Caco-2 (cell line): ENCODE data around the gene DYDC1. TPM values are rescaled to one million over a fixed set of nuclear protein-coding genes. Genes with fewer than 3 reads are reported as not detected.

Source experiments
- BruUV-seq: library from RNA; stranded (reverse); fragments of 400-500 nt; replicated peaks from 2 replicates; lab custom pipeline; 2021; lab: Mats Ljungman, UMichigan
- CTCF ChIA-PET: fragments of 300-600 bp; sonication (Branson Sonifier 250); formaldehyde crosslinking; loops from one replicate; lab custom pipeline; 2022; ENCODE audit warnings: antibody characterized with exemption; lab: Charles Lee
- POLR2A ChIA-PET: fragments of 300-600 bp; sonication (Branson Sonifier 250); formaldehyde crosslinking; loops from one replicate; lab custom pipeline; 2022; ENCODE audit warnings: antibody characterized with exemption; lab: Charles Lee
- DNase-seq, 2 experiments: peaks; one replicate each; pipeline versions ENCODE4 v3.0.0 to v3.0.0-alpha.2; 2020 to 2022
- H3K27me3 ChIP-seq: replicated peaks from 2 replicates; pipeline ENCODE4 v1.6.0; 2011; ENCODE audit warnings: low read length; ENCODE audit not compliant: control insufficient read depth, insufficient read depth
- H3K36me3 ChIP-seq: 2 replicates; pipeline ENCODE4 v1.5.1; 2011; ENCODE audit warnings: low read length; ENCODE audit not compliant: control insufficient read depth, insufficient read depth
- H3K4me1 ChIP-seq: fragments of 250-450 bp; sonication (Bioruptor Pico); 2 replicates; pipeline ENCODE4 v1.5.1; 2020; ENCODE audit warnings: mild to moderate bottlenecking
- H3K4me3 ChIP-seq: 2 replicates; pipeline ENCODE4 v1.5.1; 2011; ENCODE audit warnings: low read depth, mild to moderate bottlenecking, control low read depth, low read length
- H3K9me3 ChIP-seq: fragments of 250-450 bp; sonication (Bioruptor Pico); 2 replicates; pipeline ENCODE4 v1.5.1; 2020; ENCODE audit warnings: mild to moderate bottlenecking, moderate library complexity
- H3K27ac Mint-ChIP-seq: one replicate; pipeline ENCODE4 v1.8.0; 2022; ENCODE audit warnings: mixed read lengths; ENCODE audit not compliant: unreplicated experiment
- H3K27me3 Mint-ChIP-seq: one replicate; pipeline ENCODE4 v1.8.0; 2022; ENCODE audit warnings: mixed read lengths; ENCODE audit not compliant: insufficient read depth, unreplicated experiment
- H3K36me3 Mint-ChIP-seq: one replicate; pipeline ENCODE4 v1.8.0; 2022; ENCODE audit warnings: mild to moderate bottlenecking, mixed read lengths; ENCODE audit not compliant: insufficient read depth, unreplicated experiment
- H3K4me1 Mint-ChIP-seq: one replicate; pipeline ENCODE4 v1.8.0; 2022; ENCODE audit warnings: low read depth, mixed read lengths; ENCODE audit not compliant: unreplicated experiment
- H3K4me3 Mint-ChIP-seq: one replicate; pipeline ENCODE4 v1.8.0; 2022; ENCODE audit warnings: mild to moderate bottlenecking, moderate library complexity, mixed read lengths; ENCODE audit not compliant: unreplicated experiment
- H3K9me3 Mint-ChIP-seq: one replicate; pipeline ENCODE4 v1.8.0; 2022; ENCODE audit warnings: mixed read lengths; ENCODE audit not compliant: unreplicated experiment
- CTCF ChIP-seq, 2 experiments: fragments of 200-600 bp in 1 of 2; IDR thresholded peaks; 1 replicate in 1 of 2; 2 replicates in 1 of 2; pipeline versions ENCODE4 v1.5.1 to v1.8.0; 2011 to 2022; ENCODE audit warnings: antibody characterized with exemption in 1 of 2, control low read depth in 1 of 2, inconsistent platforms in 1 of 2, low read depth in 1 of 2, low read length in 1 of 2, mild to moderate bottlenecking in 1 of 2, moderate library complexity in 1 of 2; ENCODE audit not compliant: insufficient read depth in 1 of 2, severe bottlenecking in 1 of 2, unreplicated experiment in 1 of 2
- intact Hi-C: fragments of 100-400 bp; cut with micrococcal nuclease; formaldehyde crosslinking; loops from one replicate; pipeline ENCODE4 v1.10.0; 2022; ENCODE audit not compliant: unreplicated experiment
- total RNA-seq: library from RNA; stranded (reverse); gene quantifications from 2 replicates; pipeline ENCODE4 v1.2.3, GENCODE V29; 2022

DYDC1 gene
- total RNA-seq, 1 experiment from 2014 or later: not detected

DNA sequence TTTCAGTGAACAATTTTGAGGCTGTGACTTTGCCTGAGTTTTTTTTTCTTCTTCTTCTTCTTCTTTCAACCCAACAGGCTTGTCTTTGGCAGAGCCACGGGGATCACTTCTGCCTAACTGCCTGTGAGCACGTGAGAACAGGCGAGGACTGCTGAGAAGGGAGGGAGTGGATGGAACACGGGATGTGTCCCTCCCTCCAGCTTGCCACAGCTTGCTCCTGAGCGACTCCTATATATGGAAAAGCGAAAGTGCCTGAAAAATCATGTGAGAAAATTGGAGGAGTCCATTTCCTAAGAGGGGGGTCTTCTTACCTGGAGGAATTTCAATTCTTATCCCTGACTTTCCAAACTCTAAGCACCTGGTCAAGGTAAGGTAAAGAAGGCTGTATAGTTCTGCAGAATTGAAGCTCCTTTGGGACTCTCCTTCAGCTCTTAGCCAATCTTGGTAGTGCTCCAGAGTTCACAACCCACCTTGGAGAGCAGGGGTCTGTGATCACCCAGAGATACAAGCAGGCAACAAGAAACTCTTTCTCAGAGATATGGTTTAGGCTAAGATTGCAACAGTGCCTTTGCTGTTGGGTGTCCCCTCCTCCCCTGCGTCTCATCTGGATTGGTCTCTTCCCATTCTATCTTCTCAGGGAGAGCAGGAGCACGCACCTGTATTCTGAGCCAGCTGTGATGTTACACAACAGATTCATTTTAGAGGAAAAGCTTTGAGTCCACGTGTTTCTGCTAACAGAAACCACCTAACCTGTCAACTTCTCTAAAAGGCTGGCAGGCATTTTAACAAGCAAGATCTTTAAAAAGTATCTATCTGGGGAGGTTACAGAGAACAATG, 66.9 kb downstream of the DYDC1 start, which contains the start of gene MAT1A:
Gene MAT1A, minus strand, starts transcription at position 208 of the 837 bp plus-strand sequence. CDS start 235 bp downstream, outside the sequence.
- Histone ChIP-seq H3K9me3 (no peaks in the 10 kb centered on the region), H3K36me3 (no peaks in the 10 kb centered on the region), H3K27me3 (no peaks in the 10 kb centered on the region), H3K4me3 (peak within 1 kb of the TSS; percentile 11; the same call in 1 of the 2 replicates), H3K4me1 (peaks cover 25% of the 10 kb centered on the region)
- CTCF ChIA-PET: no interaction called here
- H3K4me3 Mint-ChIP-seq: peak within 1 kb of the TSS; percentile 49
- no peaks in the 10 kb centered on the region for H3K27me3 Mint-ChIP-seq
- no peaks in the 10 kb centered on the region for H3K36me3 Mint-ChIP-seq
- no TSS peak for BruUV-seq
- H3K27ac Mint-ChIP-seq: peak within 1 kb of the TSS; percentile 20
- DNase-seq: peak; percentile 64 to 66
- peaks cover 15% of the 10 kb centered on the region for H3K4me1 Mint-ChIP-seq
- peak in 1 of 2 experiments; percentile 35 for TF ChIP-seq CTCF (IDR thresholded peaks at IDR 0.05; ENCODE audit: insufficient read depth in 1 of 2, low read depth in 1 of 2, low read length in 1 of 2, severe bottlenecking in 1 of 2, unreplicated experiment in 1 of 2)
- POLR2A ChIA-PET: interaction anchor here (0.6 kb wide), 1 partner anchor 380 kb away, joined by 3 read pairs; no protein-coding TSS in a partner anchor
- no peaks in the 10 kb centered on the region for H3K9me3 Mint-ChIP-seq
- intact Hi-C loops: loop anchor here (2.0 kb wide), 1 partner anchor 17 kb away; no protein-coding TSS in a partner anchor

GRCh38 chr10:80288849-80289248, 67.7 kb downstream of the DYDC1 start:
- Histone ChIP-seq H3K4me3 (peak overlapping the region; percentile 11; the same call in 1 of the 2 replicates), H3K36me3 (no peaks in the 10 kb centered on the region), H3K27me3 (no peaks in the 10 kb centered on the region), H3K4me1 (peaks cover 25% of the 10 kb centered on the region), H3K9me3 (no peaks in the 10 kb centered on the region)
- DNase-seq: no peak
- H3K4me3 Mint-ChIP-seq: peak overlapping the region; percentile 49
- intact Hi-C loops: no loop called here
- ChIA-PET CTCF (no interaction called here), POLR2A (no interaction called here)
- BruUV-seq: no TSS peak
- peaks cover 15% of the 10 kb centered on the region for H3K4me1 Mint-ChIP-seq
- H3K36me3 Mint-ChIP-seq: no peaks in the 10 kb centered on the region
- no peak for TF ChIP-seq CTCF (IDR thresholded peaks at IDR 0.05; ENCODE audit: insufficient read depth in 1 of 2, low read depth in 1 of 2, low read length in 1 of 2, severe bottlenecking in 1 of 2, unreplicated experiment in 1 of 2)
- peak overlapping the region; percentile 15 for H3K27ac Mint-ChIP-seq
- no peaks in the 10 kb centered on the region for H3K27me3 Mint-ChIP-seq
- no peaks in the 10 kb centered on the region for H3K9me3 Mint-ChIP-seq

Other genes starting within 250 kb of the DYDC1 start
- not detected in 2 replicates for gene PLAC9, start 224.0 kb downstream of the DYDC1 start, total RNA-seq
- 316 and 327 TPM in 2 replicates for gene ANXA11, start 151.2 kb downstream of the DYDC1 start, total RNA-seq
- 3.2 and 3.4 TPM in 2 replicates for gene MAT1A, start 67.1 kb downstream of the DYDC1 start, total RNA-seq
- 0.23 TPM in 1 of 2 replicates, not detected in the other for gene DYDC2, start within 50 bp of the DYDC1 start, total RNA-seq
- 82.0 and 88.6 TPM in 2 replicates for gene PRXL2A, start 51.8 kb upstream of the DYDC1 start, total RNA-seq
- gene TSPAN14, start 97.6 kb upstream of the DYDC1 start, total RNA-seq: 138 and 140 TPM in 2 replicates
- 0.09 and 0.23 TPM in 2 replicates for gene SH2D4B, start 181.1 kb upstream of the DYDC1 start, total RNA-seq